GM10847 (cell line): ENCODE results near the gene TRMT1.

Experiments used
- POLR2A ChIP-seq: IDR thresholded peaks from 2 replicates; pipeline ENCODE4 v1.6.1; 2011; ENCODE audit not compliant: insufficient read length; ENCODE audit errors: extremely low read depth

TRMT1 gene

DNA sequence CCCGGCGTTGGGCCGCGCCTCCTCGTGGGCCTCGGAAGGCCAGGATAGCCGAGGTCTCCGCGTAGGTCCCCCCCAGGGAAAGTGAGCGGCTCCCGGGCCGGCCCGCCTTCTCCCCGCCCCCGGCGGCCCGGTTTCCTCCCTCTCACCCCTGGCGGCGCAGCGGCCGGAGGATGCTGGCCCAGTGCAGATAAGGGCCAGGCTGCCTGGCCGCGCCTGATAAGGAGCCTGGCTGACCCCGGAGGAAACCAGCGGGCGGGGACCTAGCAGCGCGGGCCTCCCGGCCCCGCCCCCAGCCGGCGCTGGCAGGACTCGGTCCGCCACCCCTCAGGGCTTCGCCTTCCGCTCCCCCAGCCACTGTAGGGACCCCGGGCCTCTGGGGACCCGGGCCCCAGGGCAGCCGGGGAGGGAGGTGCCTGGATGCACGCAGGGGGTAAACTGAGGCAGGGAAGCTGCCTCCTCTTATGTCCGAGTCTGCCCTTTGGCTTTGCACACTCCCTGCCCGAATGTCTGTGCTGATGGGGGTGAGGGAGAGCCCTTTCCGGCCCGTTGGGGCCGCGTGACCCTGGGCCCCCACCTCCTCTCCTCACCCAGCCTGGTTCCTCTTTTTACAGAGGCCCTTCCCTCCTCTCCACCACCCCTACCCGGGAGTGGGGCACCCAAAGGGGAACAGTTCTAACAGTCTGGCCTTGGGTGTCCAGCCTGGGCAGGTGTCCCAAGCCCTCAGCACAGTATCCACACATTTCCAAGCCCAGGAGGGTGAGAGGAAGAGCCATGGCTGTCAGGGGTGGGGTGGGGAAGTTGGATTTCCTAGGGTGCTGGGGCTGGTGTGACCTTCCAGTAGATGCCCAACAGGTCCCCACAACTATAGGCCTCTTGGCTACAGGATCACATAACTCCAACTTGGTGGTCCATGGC, 13.6 kb downstream of the TRMT1 start, which contains the start of gene LYL1:
Gene LYL1 (minus strand): TSS at position 193 of the 915 bp plus-strand sequence. CDS start 1,687 bp downstream, outside the sequence.
- TF ChIP-seq POLR2A = peak; percentile 38

DNA sequence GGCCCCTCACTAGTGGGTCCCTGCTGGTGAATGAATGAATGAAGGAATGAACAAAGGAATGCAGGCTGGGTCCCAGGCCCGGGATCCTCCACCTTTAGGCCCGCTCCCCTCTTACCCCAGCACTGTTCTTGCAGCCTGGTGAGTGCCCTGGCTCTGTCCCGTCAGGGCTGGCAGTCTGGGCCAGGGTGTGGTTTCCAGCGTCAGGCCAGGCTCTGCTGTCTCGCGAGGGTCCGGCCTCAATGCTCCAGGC, 14.2 kb downstream of the TRMT1 start:
- TF ChIP-seq POLR2A = no peak

- no peak for TF ChIP-seq POLR2A
These were observed 14.7 kb downstream of the TRMT1 start for GRCh38 chr19:13101590-13102415.

DNA sequence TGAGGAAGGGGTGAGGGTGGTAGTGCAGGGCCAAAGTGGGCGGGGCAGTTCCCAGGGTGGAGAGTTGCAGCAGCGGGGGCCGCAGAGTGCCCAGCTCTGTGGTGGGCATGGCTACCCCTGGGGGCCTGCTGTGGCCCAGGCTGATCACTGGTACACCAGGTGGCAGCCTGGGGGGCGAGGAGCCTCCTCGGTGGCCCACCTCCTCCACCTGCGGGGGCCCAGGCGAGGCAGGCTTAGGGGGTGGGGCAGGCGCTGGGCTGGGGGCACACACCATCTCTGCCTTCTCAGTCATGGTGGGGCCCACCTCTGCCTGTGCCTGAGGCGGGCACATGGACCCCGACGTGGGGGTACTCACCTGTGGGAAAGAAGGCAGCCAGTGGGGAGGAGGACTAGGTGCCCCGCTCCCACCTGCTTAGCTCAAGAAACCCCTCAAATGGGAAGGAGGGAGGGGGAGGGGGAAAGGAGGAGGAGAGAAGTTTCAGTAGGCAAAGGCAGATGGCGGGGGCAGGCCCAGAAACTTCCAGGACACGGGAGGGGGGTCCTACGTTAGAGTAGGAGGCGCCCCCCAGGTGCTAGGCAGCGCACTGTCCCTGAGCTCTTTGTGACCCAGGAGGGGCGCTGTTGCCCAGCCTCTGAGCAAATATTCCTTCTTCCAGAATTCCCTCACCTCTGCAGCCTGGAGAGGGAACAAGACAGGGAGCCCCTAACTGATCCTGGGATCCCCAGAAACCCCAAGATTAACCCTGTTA, 15.5 kb downstream of the TRMT1 start:
- no peak for TF ChIP-seq POLR2A

- no peak for TF ChIP-seq POLR2A
These were observed 16.4 kb downstream of the TRMT1 start for GRCh38 chr19:13100031-13100588.

DNA sequence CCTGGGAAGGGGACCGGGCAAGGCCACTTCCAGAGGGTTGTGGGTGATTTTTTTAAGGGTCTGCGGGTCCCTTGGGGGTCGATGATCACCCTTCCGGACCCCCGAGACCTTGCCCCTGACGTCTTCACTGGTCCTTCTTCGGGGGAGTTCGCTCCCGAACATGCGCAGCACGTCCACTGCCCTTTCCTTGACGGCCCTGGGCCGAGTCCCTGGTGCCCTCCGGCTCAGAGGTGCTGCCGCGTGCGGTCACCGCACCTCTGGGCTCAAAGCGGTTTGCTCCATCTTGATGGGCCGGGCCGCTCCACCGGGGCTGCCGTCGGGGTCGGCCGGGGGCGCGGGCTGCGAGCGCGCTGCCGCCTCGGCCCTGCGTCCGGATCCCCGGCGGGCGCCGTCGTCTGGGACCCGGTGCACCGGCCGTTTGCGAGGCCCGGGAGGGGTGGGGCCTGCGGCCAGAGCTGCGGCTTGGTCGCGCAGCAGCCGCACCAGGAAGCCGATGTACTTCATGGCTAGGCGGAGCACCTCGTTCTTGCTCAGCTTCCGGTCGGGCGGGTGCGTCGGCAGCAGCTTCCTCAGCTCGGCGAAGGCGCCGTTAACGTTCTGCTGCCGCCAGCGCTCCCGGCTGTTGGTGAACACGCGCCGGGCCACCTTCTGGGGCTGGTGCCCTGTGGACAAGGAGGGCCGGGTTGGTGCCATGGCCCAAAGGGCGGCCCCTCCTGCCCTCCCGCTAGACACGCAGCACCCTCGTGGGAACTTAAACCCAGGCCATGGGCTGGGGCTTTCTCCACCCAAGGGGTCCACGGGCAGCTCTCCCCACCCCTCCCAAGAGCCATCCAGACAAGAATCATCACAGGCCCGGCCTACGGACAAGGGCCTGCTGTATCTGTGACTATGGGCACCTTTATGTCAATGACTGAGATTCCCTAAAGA, 17.2 kb downstream of the TRMT1 start:
- TF ChIP-seq POLR2A = peak; percentile 36

DNA sequence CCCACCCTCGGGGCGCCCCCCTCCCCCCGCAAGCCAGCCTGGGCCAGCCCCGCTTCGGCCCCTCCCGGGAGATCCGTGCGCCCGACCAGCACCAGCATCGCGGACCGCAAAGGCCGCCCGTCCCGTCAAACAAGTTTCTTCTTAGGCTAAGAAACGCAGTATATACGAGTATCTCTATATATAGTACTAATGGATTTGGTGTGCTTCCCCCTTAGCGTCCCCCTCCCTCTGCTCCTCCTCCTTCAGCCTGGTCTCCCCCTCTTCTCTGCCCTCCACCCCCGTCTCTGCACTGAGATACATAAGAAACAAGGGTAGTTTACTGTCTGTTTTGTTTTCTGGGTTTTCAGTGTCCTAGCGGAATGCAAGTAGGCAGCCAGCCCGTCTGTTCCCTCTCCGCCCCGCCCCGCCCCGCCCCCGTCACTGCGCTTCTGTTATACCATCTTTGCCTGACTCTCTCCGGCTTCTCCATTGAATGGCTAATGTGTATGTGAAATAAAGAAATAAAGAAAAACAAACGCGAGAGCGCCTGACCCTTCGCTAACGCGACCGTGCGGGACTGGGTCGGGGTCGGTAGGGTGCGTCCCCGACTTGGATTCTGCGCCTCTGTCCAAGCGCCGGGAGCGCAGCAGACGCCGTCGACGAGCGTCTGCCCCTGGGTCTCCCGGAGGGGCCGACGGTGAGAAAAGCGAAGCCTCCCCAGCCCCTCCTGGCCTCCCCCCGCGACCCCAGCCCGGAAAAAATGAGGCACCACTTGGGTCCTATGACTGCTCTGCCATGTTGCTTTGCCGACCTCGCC, 18.1 kb downstream of the TRMT1 start:
- TF ChIP-seq POLR2A = no peak

GRCh38 chr19:13097463-13098258, 18.9 kb downstream of the TRMT1 start:
- no peak for TF ChIP-seq POLR2A

DNA sequence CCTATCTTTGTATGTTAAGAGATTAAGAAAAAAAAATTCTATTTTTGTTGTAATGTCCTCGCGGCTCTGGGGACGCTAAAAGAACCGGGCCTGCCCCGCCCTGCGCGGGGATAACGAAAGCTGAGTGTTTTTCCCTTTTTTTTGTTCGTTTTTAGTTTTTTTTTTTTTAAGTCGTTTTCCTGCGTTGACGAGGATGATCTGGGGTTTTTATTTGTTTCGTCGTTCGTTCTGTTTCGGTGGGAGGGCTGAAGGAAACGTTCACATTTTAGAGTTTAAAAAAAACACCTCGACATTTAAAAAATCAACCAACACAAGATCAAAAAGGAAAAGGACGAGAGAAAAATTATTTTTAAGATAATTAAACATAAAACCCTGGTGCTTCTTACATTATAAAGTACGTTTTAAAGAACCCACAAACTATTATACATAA, 19.5 kb downstream of the TRMT1 start:
- no peak for TF ChIP-seq POLR2A

DNA sequence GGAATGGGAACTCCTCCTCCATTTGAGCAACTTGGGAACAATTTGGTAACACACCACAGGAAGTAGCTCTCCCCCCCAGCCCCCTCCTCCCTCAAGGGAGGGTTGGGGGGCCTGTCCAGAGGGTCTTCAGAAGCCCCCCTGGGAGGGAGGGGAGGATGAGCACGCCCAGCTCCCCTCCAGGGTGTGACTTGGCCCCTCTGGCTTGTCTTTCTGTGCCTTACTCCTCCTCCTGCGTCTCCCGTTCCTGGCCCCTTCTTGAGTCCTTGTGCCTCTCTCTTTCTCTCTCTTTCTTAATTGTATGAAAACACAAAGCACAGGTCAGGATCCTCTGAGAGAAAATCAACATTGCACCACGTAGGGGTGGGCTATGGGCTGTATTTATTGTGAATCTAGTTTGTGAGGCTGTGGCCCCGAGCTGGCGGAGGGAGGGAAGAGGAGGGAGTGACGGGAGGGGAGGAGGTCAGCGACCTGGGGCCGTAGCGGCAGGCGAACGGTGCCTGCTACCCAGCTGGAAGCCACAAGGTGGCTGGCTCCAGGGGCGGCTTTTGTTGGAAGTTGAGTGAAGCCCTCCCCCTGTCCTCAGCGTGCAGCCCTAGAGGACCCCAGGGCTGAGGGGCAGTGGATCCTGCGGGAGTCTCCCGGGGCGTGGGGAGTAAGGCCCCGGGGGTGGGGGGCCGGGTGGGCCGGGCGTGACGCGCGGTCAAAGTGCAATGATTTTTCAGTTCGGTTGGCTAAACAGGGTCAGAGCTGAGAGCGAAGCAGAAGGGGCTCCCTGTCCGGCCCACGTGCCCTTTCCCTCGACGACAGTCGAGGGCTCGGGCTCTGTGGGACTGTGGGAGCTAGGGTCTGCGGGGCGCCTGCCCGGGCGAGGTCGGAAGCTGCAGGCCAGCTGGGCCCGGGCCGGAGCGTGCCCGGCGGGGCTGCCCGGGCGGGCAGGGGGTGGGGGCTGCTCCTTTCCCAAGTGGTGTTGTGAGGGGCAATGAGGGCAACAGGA, 20.3 kb downstream of the TRMT1 start:
- TF ChIP-seq POLR2A = no peak

DNA sequence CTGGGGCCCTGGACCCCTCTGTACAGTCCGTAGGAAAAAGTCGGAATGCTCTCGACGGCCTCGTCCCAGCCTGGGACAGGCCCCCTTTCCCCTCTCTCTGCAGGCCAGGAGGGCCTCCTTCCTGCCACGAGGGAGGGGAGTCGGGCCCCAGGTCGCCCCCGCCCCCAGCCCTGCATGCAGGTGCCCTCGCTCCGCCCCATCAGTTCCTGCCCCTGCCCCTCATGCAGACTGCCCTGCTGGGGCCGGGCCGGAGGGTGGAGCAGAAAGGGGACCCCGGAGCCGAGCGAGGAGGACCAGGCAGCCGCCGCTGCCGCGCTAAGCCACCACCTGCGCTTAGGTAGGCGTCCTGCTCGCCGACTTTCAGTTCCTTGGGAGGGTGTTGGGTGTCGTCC, 21.2 kb downstream of the TRMT1 start:
- no peak for TF ChIP-seq POLR2A
